Measurements from ENCODE around the gene DPP7.

DNA sequence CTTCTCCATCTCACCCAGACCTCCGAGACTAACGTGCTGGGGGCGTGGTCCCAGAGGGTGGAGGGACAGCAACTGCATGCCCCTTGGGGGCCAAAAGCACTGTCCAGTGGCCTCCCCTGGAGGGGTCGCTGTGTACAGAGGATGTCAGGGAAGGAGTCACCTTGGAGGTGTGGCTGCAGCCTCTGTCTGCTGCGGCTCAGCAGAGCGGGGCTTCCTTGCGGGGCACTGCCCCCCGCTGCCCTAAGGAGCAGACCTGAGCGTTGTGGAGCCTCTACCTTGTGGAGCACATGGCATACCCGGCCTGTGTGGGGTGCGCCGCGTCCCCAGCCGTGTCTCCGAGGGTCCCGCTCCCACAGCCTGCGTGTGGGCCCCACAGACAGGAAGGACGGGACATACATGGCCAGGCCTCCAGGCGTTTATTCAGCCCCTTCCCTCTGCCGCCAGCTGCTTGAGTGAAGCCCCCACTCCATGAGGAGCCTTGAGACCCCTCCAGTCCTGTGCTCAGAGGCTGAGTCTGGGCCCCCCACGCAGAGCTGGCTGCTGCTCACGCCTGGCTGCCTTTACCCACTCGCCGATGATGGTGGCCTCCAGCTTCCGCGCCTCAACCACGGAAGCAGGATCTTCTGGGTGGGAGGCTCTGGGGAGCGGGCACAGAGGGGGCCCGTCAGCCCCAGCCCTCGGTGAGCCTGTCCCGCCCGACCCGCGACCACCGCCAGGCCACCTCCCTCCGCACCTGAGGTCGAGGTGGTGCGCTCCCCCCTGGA is 4.2 kb downstream of the DPP7 start:
- TF ChIP-seq, protein P1, sequence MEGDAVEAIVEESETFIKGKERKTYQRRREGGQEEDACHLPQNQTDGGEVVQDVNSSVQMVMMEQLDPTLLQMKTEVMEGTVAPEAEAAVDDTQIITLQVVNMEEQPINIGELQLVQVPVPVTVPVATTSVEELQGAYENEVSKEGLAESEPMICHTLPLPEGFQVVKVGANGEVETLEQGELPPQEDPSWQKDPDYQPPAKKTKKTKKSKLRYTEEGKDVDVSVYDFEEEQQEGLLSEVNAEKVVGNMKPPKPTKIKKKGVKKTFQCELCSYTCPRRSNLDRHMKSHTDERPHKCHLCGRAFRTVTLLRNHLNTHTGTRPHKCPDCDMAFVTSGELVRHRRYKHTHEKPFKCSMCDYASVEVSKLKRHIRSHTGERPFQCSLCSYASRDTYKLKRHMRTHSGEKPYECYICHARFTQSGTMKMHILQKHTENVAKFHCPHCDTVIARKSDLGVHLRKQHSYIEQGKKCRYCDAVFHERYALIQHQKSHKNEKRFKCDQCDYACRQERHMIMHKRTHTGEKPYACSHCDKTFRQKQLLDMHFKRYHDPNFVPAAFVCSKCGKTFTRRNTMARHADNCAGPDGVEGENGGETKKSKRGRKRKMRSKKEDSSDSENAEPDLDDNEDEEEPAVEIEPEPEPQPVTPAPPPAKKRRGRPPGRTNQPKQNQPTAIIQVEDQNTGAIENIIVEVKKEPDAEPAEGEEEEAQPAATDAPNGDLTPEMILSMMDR (conservative IDR thresholded peaks at IDR 0.05 in 1 of 2, IDR thresholded peaks at IDR 0.05 in 1 of 2; ENCODE audit: extremely low read depth in 1 of 2, insufficient read depth in 1 of 2, low read depth in 1 of 2, low read length in 2 of 2) = no peak
- TF ChIP-seq EZH2 (IDR thresholded peaks at IDR 0.05; ENCODE audit: borderline replicate concordance, low read length) = no peak
